ENCODE measurements around the gene SRRM3. TPM values are rescaled to one million over a fixed set of nuclear protein-coding genes. Genes with fewer than 3 reads are reported as not detected.

SRRM3 gene
- total RNA-seq, 1 experiment from 2014 or later: 1.7 TPM

DNA sequence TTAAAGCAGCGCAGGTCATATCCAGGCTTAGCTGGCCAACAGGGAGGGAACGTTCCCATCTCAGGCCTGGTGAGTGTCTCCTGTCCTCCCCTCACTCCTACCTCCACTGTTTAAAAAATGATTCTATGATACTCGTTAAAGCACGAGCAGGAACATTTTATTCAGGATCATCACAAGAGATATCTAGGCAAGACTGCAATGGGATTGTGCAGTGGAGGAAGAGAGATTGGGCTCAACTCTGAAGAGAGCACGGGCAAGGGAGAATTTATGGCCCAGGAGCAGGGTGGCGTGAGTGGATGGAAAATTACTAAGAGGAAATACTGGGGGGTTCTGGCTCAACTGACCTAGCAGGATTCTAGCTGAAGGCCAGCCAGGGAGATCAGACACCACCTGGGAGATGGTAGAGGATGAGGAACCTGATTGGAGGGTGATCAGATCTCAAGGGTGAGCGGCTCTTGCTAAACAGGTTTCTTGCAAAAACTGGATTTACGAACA, 91.8 kb downstream of the SRRM3 start:
- Histone ChIP-seq H3K27me3 (replicated peaks; ENCODE audit: control insufficient read depth, insufficient read depth, low read length) (no peaks in the 10 kb centered on the region), H3K9me3 (no peaks in the 10 kb centered on the region), H3K36me3 (ENCODE audit: control insufficient read depth, insufficient read depth, low read length) (no peaks in the 10 kb centered on the region), H3K4me3 (ENCODE audit: low read depth, low read length) (no peak overlapping the region), H3K4me1 (peaks cover 43% of the 10 kb centered on the region)
- CTCF ChIA-PET: interaction anchor here (0.7 to 2.5 kb wide), 2 partner anchors 15 to 21 kb away, joined by 3 to 22 read pairs; no protein-coding TSS in a partner anchor
- POLR2A ChIA-PET: no interaction called here
- TF ChIP-seq, protein P1, sequence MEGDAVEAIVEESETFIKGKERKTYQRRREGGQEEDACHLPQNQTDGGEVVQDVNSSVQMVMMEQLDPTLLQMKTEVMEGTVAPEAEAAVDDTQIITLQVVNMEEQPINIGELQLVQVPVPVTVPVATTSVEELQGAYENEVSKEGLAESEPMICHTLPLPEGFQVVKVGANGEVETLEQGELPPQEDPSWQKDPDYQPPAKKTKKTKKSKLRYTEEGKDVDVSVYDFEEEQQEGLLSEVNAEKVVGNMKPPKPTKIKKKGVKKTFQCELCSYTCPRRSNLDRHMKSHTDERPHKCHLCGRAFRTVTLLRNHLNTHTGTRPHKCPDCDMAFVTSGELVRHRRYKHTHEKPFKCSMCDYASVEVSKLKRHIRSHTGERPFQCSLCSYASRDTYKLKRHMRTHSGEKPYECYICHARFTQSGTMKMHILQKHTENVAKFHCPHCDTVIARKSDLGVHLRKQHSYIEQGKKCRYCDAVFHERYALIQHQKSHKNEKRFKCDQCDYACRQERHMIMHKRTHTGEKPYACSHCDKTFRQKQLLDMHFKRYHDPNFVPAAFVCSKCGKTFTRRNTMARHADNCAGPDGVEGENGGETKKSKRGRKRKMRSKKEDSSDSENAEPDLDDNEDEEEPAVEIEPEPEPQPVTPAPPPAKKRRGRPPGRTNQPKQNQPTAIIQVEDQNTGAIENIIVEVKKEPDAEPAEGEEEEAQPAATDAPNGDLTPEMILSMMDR (IDR thresholded peaks at IDR 0.05; ENCODE audit: insufficient read depth in 1 of 2, low read depth in 1 of 2, low read length in 1 of 2, severe bottlenecking in 1 of 2, unreplicated experiment in 1 of 2): no peak
- Mint-ChIP-seq H3K36me3 (ENCODE audit: insufficient read depth, unreplicated experiment) (peaks cover 10% of the 10 kb centered on the region), H3K4me1 (ENCODE audit: low read depth, unreplicated experiment) (peaks cover 22% of the 10 kb centered on the region), H3K9me3 (ENCODE audit: unreplicated experiment) (no peaks in the 10 kb centered on the region), H3K27ac (ENCODE audit: unreplicated experiment) (no peak overlapping the region), H3K4me3 (ENCODE audit: unreplicated experiment) (no peak overlapping the region), H3K27me3 (ENCODE audit: insufficient read depth, unreplicated experiment) (no peaks in the 10 kb centered on the region)
- no TSS peak for BruUV-seq (replicated peaks)
- intact Hi-C loops (cut with micrococcal nuclease; ENCODE audit: unreplicated experiment): loop anchor here (5.0 kb wide), 1 partner anchor 64 kb away; the partner anchor contains the start of gene YWHAG
- DNase-seq: peak in 1 of 2 experiments; percentile 56

DNA sequence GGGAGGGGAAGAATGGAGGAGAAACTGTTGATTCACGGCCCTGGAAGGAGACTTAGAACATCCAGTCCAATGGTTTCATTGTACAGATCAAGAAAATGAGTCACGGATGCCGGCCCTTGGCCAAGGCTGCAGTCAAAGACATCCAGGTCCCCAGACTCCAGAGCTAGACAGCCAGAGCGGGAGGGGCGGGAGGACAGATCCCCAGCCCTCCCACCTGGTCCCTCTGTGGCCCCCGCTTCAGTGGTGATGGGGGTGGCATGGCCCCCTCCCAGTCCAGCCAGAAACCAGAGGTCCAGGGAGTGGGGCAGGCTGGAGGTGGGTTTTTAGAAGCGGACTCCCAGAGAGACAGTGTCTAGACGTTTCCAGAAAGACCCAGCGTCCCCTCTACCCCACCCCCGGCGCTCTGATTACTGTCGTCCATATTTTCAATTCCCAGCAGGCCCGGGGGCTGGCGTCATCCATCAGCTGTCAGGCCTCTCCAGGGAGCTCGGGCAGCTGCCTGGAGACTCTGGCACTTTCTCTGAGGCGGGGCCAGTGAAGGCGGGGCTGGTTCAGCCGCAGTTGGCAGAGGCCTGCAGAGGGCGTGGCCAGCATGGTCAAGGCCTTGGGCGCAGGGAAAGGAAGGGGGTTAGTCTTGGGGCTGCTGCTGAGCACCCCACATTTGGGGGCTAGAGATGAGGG, 92.8 kb downstream of the SRRM3 start:
- BruUV-seq (replicated peaks): no TSS peak
- ChIA-PET POLR2A (no interaction called here), CTCF (interaction anchor here (0.7 kb wide), 1 partner anchor 115 kb away, joined by 3 read pairs; no protein-coding TSS in a partner anchor)
- no peaks in the 10 kb centered on the region for H3K36me3 ChIP-seq (ENCODE audit: control insufficient read depth, insufficient read depth, low read length)
- H3K4me3 ChIP-seq (ENCODE audit: low read depth, low read length): no peak overlapping the region
- Mint-ChIP-seq H3K4me1 (ENCODE audit: low read depth, unreplicated experiment) (peaks cover 22% of the 10 kb centered on the region), H3K4me3 (ENCODE audit: unreplicated experiment) (no peak overlapping the region), H3K36me3 (ENCODE audit: insufficient read depth, unreplicated experiment) (peaks cover 10% of the 10 kb centered on the region), H3K27ac (ENCODE audit: unreplicated experiment) (no peak overlapping the region), H3K27me3 (ENCODE audit: insufficient read depth, unreplicated experiment) (no peaks in the 10 kb centered on the region), H3K9me3 (ENCODE audit: unreplicated experiment) (no peaks in the 10 kb centered on the region)
- H3K9me3 ChIP-seq: no peaks in the 10 kb centered on the region
- H3K4me1 ChIP-seq: peaks cover 43% of the 10 kb centered on the region
- no peaks in the 10 kb centered on the region for H3K27me3 ChIP-seq (replicated peaks; ENCODE audit: control insufficient read depth, insufficient read depth, low read length)
- no peak for DNase-seq
- TF ChIP-seq, protein P1 (IDR thresholded peaks at IDR 0.05; ENCODE audit: insufficient read depth in 1 of 2, low read depth in 1 of 2, low read length in 1 of 2, severe bottlenecking in 1 of 2, unreplicated experiment in 1 of 2): no peak
- intact Hi-C loops (cut with micrococcal nuclease; ENCODE audit: unreplicated experiment): loop anchor here (5.0 kb wide), 1 partner anchor 63 kb away; the partner anchor contains the start of gene YWHAG

DNA sequence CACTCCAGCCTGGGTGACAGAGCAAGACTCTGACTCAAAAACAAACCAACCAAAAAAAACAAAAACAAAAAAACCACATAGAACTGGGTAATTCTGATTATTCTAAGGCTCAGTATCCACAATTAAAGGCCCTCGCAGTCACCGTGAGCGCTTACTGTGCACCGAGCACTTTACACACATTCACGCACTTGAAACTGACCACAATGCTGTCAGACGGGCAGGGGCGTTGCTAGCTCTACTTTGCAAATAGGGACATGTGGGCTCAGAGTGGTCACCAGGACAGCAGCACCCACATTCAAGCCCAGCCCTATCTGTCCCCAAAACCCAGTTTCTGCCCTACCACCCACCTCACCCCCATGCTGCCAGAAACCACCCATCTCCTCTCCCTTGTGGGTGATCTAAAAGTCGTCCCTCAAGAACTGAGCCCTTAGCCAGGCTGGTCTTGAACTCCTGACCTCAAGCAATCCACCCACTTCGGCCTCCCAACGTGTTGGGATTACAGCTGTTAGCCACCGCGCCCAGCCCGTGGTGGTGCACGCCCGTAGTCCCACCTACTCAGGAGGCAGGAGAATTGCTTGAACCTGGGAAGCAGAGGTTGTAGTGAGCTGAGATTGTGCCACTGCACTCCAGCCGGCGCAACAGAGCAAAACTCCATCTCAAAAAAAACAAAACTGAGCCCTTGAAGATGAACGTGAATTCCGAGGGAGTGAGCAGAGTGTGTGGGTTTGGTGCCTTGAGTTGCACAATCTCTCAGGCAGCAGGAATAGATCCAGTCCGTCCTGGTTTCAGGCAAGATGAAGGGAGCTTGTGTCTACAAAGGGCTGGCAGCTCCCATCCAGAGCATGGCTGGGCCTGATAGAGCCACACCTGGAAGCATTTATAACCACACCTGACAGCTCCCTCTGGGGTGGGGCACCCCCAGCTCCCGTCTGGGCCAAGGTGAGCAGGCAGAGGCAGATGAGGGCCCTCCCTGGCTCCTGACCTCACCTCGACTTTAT, 95.3 kb downstream of the SRRM3 start:
- ChIA-PET POLR2A (interaction anchor here (0.5 to 0.6 kb wide), 2 partner anchors 13 to 62 kb away, joined by 3 to 5 read pairs; no protein-coding TSS in a partner anchor), CTCF (interaction anchor here (1.0 to 1.4 kb wide), 3 partner anchors 17 to 119 kb away, joined by 5 to 24 read pairs (median 6); no protein-coding TSS in a partner anchor)
- peaks cover 8% of the 10 kb centered on the region for H3K4me1 Mint-ChIP-seq (ENCODE audit: low read depth, unreplicated experiment)
- peak; percentile 62 to 80 for DNase-seq
- Histone ChIP-seq H3K4me3 (ENCODE audit: low read depth, low read length) (no peak overlapping the region), H3K27me3 (replicated peaks; ENCODE audit: control insufficient read depth, insufficient read depth, low read length) (no peaks in the 10 kb centered on the region), H3K9me3 (no peaks in the 10 kb centered on the region), H3K36me3 (ENCODE audit: control insufficient read depth, insufficient read depth, low read length) (no peaks in the 10 kb centered on the region), H3K4me1 (peaks cover 39% of the 10 kb centered on the region)
- TF ChIP-seq, protein P1 (IDR thresholded peaks at IDR 0.05; ENCODE audit: insufficient read depth in 1 of 2, low read depth in 1 of 2, low read length in 1 of 2, severe bottlenecking in 1 of 2, unreplicated experiment in 1 of 2): no peak
- no peak overlapping the region for H3K27ac Mint-ChIP-seq (ENCODE audit: unreplicated experiment)
- H3K36me3 Mint-ChIP-seq (ENCODE audit: insufficient read depth, unreplicated experiment): peaks cover 11% of the 10 kb centered on the region
- H3K27me3 Mint-ChIP-seq (ENCODE audit: insufficient read depth, unreplicated experiment): no peaks in the 10 kb centered on the region
- H3K4me3 Mint-ChIP-seq (ENCODE audit: unreplicated experiment): no peak overlapping the region
- H3K9me3 Mint-ChIP-seq (ENCODE audit: unreplicated experiment): no peaks in the 10 kb centered on the region
- intact Hi-C loops (cut with micrococcal nuclease; ENCODE audit: unreplicated experiment): no loop called here
- BruUV-seq (replicated peaks): no TSS peak

Measured in Caco-2 (cell line).